Effector CD4-positive, alpha-beta T cell (primary cell): ENCODE results near the gene PTPN22.
"Not testable (repeated sequence)": the region's sequence is repeated elsewhere in the genome, so short reads cannot be mapped to it uniquely, and the experiment has no call there.

Experiments
- DNase-seq: peaks from one replicate; pipeline ENCODE4 v3.0.0-alpha.2; 2020

Gene PTPN22

DNA sequence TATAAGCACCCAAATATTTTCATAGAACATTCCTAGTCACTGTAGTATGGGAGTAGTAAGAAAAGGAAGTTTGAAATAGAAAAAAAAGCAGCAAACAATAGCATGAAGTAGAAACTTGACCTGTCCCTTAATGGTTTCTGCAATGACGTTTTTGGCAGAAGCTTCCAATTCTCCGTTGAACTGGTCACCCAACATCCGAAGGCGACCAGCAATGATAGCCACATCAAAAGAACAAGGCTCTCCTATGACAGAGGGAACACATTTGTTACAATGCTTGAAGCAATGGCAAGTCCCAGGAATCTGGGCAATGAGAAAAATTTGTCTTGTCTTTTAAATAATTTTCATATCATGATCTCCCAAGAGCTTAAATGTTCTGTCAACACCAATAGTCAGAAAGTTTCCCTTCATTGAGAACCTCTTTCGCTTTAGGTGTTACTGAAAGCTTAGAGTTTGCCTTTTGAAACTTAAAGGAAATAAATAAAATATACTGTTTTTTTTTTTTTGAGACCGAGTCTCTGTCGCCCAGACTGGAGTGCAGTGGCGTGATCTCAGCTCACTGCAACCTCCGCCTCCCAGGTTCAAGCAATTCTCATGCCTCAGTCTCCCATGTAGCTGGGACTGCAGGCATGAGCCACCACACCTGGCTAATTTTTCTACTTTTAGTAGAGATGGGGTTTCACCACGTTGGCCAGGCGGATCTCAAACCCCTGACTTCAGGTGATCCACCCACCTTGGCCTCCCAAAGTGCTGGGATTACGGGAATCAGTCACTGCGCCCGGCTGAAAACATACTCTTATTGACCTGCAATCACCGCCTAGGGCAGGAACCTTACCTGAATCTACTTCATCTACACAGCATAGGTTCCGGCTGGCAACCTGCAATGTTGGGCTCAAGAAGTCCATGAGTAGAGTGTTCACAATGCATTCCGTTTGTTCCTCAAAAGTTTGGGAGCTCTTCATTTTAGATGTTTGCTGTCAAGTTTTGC, 15.2 kb upstream of the PTPN22 start:
- no peak for DNase-seq

- DNase-seq, result no peak
Observed at GRCh38 chr1:113881661-113882060, 10.1 kb upstream of the PTPN22 start.

GRCh38 chr1:113879739-113880038, 8.2 kb upstream of the PTPN22 start:
- no peak for DNase-seq

DNA sequence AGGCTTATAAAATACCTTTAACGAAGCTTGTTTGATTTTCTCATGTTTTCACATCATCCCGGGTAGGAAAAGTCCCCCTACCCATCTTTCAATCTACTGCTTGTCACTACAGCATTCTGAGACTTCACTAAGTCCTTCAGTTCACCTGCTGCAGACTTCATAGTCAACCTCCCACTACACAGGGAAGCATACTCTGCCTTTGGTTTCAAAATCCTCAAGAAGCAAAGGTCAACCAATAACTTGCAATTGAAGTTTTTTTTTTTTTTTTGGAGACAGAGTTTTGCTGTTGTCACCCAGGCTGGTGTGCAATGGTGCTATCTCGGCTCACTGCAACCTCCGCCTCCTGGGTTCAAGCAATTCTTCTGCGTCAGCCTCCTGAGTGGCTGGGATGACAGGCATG, 4.7 kb upstream of the PTPN22 start:
- no peak for DNase-seq

DNA sequence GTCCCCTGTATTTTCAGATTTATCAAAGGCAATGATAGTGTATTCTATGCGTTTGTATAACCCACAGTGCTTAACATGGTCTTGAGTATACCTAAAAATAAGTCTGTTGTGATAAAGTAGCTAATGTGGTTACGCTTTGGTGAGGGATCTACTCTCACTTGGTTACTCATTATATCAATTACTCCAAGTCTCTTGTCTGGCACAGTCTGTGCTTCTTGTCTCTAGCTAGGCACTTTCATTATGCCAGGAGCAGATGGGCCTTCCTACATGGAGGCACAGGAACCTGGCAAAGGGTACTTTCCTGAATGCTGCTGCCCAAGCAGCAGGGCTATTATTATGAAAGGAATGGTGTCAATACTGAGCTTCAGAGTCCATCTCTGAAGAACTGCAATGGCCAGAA, 4.2 kb upstream of the PTPN22 start:
- no peak for DNase-seq

DNA sequence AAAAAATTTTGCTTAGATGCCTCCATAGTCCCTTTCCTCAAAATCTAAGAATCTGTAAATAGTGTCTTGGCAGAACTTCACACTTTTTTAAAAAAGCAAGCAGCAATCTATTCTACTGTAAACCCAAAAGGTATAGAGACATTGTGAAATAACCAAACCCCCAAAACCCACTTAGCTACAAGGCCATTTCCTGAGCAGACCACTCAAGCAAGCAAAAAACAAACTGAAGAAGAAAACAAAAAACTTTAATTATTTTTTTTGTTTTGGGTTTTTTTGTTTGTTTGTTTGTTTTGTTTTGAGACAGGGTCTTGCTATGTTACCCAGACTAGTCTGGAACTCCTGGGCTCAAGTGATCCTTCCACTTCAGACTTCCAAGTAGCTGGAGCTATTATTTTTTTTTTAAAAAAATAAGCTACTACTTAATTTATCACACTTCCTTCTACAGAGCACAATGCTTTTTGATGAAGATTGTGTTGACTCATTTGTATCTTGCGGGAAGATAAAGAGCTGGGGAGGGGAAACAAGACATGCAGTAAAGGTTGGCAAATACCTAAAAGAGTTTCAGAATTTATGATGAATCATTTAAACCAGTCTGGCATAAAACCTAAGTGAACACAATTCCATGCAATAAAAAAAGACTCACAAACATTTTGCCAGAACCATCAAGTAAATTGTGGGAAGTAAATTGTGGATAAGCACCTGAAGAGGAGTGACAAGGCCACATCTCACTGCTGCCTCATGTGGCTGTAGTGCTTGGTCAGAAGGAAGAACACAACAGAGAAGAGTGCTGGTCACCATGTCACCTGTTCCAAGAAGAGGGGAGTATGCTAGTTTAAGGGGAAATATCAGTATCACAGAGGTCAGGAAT, 2.7 kb upstream of the PTPN22 start:
- DNase-seq, result no peak

- no peak for DNase-seq
Observed at GRCh38 chr1:113872219-113872935, 865 bp upstream of the PTPN22 start.

DNA sequence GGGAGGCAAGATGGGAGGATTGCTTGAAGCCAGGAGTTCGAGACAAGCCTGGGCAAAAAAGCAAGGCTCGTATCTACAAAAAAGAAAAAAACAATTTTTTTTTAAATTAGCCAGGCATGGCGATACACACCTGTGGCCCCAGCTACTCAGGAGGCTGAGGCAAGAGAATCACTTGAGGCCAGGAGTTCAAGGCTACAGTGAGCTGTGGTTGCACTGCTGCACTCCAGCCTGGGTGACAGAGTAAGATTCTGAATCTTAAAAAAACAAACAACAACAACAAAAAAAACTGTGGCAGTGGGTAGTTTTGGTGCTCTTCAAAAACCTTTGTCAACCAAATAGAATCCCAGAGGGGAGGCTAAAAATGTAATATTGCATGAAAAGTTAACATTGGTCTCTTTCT, 734 bp downstream of the PTPN22 start:
- DNase-seq, result no peak

- no peak for DNase-seq
Observed at GRCh38 chr1:113868387-113869083, 3.0 kb downstream of the PTPN22 start.

- no peak for DNase-seq
Observed at GRCh38 chr1:113861641-113862040, 9.9 kb downstream of the PTPN22 start.

DNA sequence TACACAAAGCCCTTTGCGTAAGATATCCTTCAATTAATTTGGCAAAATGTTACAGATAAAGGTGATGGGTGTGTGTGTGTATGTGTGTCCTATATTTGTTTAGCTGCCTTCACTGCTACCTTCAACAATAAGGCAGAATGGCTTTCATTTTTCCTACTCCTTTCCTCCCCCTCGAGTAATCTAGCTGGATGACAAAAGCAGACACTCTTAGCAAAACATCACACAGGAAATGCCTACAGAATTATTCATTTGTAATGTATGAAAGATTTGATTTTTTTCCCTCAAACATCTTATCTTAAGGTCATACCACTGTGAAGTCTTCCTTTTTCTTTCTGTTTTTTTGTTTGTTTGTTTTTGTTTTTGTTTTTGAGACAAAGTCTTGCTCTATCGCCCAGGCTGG, 10.6 kb downstream of the PTPN22 start:
- no peak for DNase-seq

DNA sequence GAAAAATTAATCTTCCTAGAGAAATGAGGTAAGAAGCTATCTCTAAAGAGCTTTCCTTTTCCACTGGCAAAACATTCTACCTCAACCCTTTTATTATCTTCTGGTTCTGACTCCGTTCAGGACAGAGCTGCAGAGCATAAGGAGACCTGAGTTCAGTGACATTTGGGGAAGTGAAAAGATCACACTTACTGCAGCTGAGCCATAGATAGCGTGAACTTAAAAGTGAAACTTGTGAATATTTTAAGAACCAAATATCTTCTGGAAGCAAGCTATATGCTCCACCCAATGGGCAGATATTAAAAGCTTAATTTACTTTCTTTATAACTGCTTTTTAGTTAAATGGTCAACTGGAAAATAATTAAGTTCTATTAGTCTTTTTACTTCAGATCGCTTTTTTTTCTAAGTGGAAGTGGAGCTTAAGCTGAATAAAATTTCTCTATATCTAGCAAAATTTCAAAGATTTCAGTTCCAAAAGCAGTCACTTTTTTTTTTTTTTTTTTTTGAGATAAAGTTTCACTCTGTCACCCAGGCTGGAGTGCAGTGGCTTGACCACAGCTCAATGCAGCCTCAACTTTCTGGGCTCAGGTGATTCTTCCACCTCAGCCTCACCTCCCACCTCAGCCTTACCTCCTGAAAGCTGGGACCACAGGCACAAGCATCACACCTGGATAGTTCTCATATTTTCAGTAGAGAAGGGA, 11.9 kb downstream of the PTPN22 start:
- no peak for DNase-seq

GRCh38 chr1:113858982-113859381, 12.5 kb downstream of the PTPN22 start:
- no peak for DNase-seq

GRCh38 chr1:113858418-113858817, 13.1 kb downstream of the PTPN22 start:
- no peak for DNase-seq

- no peak for DNase-seq
Observed at GRCh38 chr1:113857776-113858175, 13.7 kb downstream of the PTPN22 start.

- DNase-seq, result no peak
Observed at GRCh38 chr1:113856401-113856790, 15.1 kb downstream of the PTPN22 start.

DNA sequence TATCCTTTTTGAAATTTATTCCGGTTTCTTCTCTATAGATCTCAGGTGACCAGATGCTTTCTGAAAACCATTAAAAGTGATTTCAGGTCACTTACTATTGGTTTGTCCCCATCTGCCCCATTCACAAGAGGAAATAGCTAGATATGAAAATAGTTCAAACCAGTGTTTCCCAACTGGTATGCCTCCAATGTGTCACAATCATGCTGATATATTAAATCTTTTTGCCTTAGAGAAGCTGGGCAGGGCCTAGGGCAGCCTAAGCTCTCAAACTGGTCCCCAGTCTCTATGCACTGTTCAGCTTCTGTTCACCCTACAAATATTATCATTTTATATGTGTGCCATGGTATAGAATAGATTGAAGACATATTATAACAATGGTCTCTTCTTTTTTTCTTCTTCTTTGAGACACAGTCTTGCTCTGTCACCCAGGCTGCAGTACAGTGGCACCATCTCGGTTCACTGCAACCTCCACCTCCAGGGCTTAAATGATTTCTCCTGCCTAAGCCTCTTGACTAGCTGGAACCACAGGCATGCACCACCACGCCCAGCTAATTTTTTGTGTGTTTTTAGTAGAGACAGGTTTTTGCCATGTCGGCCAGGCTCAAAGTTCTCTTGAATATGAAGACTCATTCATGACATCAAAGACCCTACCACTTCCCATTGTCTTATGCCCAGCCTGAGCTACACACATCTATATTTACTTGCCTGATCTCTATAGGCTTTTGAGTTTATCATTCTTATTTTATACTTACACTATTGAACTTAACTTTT, 15.7 kb downstream of the PTPN22 start:
- DNase-seq, result no peak

DNA sequence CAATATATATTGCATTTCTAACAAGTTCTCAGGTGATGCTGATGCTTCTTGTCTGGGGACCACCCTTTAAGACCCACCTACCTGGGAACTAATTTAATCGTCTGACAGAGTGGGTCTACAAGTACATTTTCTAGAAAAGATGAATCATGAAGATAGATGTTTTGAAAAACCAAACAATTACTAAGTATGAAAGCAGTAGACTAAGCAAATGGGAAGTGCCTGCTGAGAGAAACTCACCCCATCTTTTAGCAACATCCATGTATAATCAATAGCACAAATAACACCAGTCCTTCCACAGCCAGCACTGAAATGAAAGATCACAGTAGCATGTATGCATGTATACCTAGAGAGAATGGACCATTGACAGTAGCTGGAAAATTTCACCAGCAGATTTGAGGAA, 17.3 kb downstream of the PTPN22 start:
- no peak for DNase-seq

DNA sequence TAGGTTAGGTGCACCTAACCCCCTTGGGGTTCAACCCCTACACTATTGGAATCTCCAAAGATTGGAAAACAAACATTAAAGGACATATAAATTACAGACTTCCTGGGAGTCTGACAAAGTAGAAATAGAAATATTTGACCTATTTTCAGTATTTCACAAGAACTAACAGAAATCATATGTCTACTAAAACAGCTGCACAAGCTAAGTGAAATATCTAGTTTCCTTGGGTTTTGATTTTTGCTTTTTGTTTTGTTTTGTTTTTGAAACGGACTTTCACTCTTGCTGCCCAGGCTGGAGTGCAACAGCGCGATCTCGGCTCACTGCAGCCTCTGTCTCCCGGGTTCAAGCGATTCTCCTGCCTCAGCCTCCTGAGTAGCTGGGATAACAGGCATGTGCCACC, 18.8 kb downstream of the PTPN22 start:
- not testable (repeated sequence) for DNase-seq

GRCh38 chr1:113850127-113850796, 21.2 kb downstream of the PTPN22 start:
- DNase-seq, result no peak

DNA sequence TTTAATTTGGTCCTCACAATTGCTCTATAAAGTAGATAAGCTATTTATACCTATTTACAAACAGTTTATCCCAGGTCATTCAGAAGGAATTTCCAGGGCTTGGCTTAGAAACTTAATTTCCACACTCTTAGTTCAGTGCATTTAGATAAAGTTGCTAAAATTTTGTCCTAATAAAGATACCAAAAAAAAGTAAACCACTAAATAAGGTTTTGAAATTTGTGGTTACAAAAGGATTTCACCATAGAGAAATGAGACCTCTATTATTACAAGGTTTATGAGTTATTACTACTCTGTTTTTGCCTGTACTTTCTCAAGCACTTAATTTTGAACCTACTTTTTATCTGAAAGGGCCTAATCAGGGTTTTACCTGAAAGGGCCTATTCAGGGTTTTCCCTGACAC, 22.4 kb downstream of the PTPN22 start:
- no peak for DNase-seq
